ENCODE data around the gene CHMP5.

CHMP5 gene

DNA sequence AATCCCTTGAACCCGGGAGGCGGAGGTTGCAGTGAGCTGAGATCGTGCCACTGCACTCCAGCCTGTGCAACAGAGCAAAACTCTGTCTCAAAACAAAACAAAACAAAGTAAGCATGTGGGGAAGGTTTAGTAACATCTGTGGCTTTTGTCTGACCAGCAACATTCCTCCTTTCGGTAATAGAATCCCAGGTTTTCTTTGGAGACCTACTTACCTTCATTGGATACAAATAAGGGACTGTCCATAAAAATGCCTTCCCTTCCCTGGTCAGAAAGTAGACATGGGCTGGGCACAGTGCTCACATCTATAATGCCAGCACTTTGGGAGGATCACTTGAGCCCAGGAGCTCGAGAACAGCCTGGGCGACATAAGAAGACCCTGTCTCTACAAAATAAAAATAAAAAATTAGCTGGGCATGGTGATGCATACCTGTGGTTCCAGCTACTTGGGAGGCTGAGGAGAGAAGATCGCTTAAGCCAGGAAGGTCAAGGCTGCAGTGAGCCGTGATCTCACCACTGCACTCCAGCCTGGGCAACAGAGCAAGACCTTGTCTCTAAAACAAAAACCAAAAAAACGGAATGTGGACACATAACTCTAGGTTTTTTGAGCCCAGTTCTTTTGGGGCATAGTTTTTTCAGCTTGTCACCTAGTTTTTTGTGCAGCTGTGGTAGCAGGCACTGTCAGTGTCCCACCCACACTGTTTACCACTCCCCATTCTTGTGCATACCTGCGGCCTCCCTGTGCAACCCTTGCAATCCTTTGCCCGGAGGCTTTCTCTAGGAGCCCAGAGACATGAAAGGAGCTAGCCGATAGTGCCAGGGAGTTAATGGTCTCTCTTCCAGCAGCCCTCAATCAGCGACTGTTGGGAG lies 33.9 kb upstream of the CHMP5 start:
- DNase-seq (ENCODE audit: low read depth, low spot score), result no peak
- H3K4me3 ChIP-seq (ENCODE audit: low read depth, low read length), result no peak overlapping the region
- TF ChIP-seq, protein P1, sequence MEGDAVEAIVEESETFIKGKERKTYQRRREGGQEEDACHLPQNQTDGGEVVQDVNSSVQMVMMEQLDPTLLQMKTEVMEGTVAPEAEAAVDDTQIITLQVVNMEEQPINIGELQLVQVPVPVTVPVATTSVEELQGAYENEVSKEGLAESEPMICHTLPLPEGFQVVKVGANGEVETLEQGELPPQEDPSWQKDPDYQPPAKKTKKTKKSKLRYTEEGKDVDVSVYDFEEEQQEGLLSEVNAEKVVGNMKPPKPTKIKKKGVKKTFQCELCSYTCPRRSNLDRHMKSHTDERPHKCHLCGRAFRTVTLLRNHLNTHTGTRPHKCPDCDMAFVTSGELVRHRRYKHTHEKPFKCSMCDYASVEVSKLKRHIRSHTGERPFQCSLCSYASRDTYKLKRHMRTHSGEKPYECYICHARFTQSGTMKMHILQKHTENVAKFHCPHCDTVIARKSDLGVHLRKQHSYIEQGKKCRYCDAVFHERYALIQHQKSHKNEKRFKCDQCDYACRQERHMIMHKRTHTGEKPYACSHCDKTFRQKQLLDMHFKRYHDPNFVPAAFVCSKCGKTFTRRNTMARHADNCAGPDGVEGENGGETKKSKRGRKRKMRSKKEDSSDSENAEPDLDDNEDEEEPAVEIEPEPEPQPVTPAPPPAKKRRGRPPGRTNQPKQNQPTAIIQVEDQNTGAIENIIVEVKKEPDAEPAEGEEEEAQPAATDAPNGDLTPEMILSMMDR (IDR thresholded peaks at IDR 0.05; ENCODE audit: insufficient read depth, low read length, missing control alignments), result no peak
- ChIA-PET POLR2A (no interaction called here), CTCF (interaction anchor here (1.4 to 2.0 kb wide), 3 partner anchors 131 to 236 kb away, joined by 3 to 8 read pairs (median 4); no protein-coding TSS in a partner anchor)

DNA sequence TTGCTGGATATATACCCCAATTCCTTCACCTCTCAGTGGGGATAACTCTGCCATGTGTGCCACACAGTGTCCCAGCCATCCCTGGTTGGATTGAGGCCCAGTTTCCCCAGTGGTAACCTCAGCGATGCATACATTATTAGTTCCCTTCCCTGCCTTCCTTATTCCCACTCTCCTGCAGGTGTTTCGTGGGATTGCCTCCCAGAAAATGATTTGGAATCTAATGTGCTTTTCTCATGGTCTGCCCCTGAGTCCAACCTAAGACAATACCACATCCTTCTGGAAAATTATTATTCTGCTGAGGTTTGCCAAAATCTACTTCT lies 33.3 kb upstream of the CHMP5 start:
- POLR2A ChIA-PET, result no interaction called here
- H3K4me3 ChIP-seq (ENCODE audit: low read depth, low read length), result no peak overlapping the region
- CTCF ChIA-PET, result interaction anchor here (1.4 to 2.0 kb wide), 3 partner anchors 132 to 235 kb away, joined by 3 to 8 read pairs (median 4); no protein-coding TSS in a partner anchor
- TF ChIP-seq, protein P1 (IDR thresholded peaks at IDR 0.05; ENCODE audit: insufficient read depth, low read length, missing control alignments), result no peak
- DNase-seq (ENCODE audit: low read depth, low spot score), result no peak

DNA sequence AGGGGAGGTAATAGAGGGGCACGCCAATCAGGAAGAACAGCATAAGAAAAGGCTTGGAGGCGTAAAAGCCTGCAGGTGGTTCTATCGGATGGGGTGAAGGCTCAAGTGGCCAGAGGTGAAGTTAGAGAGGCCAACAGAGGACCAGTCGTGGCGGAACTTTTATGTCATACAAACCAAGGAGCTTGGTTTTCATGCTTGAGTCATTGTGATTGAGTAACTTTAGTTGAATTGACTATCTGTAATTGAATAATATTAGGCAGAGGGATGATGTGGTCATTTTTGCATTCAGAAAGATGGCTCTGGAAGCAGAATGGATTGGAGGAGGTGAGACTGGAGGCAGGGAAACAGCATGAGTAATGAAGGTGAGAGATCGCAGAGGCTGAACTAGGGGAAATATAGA lies 32.0 kb upstream of the CHMP5 start:
- no peak for DNase-seq (ENCODE audit: low read depth, low spot score)
- ChIA-PET CTCF (interaction anchor here (0.7 to 3.0 kb wide), 6 partner anchors 9 to 156 kb away, joined by 3 to 9 read pairs (median 4); partner anchors contain the start of gene SMU1), POLR2A (interaction anchor here (1.6 to 3.2 kb wide), 2 partner anchors 67 to 207 kb away, joined by 5 to 16 read pairs; partner anchors contain the start of gene DNAJA1)
- no peak overlapping the region for H3K4me3 ChIP-seq (ENCODE audit: low read depth, low read length)
- TF ChIP-seq, protein P1 (IDR thresholded peaks at IDR 0.05; ENCODE audit: insufficient read depth, low read length, missing control alignments), result no peak

DNA sequence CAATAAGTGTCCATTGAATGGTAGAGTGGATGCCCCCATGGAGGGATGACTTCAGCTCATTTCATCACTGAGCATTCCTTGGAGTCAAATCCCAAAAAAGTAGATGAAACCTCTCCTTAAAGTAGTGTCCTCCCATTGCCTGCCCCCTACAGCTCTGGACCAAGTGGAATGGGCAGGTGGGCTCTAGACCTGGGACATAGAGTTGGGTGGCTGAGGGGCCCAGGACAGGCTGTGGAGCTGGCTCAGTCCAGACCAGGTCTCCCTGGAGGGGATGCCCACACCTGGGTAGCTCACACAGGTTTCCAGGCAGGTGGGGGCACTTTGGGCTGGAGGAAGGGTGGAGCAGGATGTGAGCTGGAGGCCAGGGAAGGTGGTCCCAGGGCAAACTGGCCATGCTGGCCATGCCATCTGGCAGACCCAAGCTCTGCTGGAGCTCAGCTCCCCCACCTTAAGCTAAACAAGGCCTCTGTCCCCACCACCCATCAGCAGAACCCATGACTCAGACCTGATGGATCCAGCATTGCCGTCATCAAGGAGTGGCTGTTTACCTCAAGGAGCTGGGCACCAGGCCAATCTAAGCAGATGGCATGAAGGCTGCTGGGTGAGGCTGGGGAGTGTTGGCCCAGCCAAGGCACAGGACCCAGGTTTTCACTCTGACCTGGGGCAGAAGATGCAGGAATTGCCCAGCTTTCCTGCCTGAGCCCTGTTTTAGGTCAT lies 31.1 kb upstream of the CHMP5 start:
- peak; percentile 88 for DNase-seq (ENCODE audit: low read depth, low spot score)
- POLR2A ChIA-PET, result interaction anchor here (1.2 to 3.2 kb wide), 3 partner anchors 68 to 208 kb away, joined by 4 to 16 read pairs (median 5); partner anchors contain the start of genes DNAJA1 and SMU1
- no peak overlapping the region for H3K4me3 ChIP-seq (ENCODE audit: low read depth, low read length)
- CTCF ChIA-PET, result interaction anchor here (0.7 to 6.6 kb wide), 6 partner anchors 7 to 157 kb away, joined by 3 to 47 read pairs (median 6); partner anchors contain the start of gene SMU1
- TF ChIP-seq, protein P1 (IDR thresholded peaks at IDR 0.05; ENCODE audit: insufficient read depth, low read length, missing control alignments), result no peak

DNA sequence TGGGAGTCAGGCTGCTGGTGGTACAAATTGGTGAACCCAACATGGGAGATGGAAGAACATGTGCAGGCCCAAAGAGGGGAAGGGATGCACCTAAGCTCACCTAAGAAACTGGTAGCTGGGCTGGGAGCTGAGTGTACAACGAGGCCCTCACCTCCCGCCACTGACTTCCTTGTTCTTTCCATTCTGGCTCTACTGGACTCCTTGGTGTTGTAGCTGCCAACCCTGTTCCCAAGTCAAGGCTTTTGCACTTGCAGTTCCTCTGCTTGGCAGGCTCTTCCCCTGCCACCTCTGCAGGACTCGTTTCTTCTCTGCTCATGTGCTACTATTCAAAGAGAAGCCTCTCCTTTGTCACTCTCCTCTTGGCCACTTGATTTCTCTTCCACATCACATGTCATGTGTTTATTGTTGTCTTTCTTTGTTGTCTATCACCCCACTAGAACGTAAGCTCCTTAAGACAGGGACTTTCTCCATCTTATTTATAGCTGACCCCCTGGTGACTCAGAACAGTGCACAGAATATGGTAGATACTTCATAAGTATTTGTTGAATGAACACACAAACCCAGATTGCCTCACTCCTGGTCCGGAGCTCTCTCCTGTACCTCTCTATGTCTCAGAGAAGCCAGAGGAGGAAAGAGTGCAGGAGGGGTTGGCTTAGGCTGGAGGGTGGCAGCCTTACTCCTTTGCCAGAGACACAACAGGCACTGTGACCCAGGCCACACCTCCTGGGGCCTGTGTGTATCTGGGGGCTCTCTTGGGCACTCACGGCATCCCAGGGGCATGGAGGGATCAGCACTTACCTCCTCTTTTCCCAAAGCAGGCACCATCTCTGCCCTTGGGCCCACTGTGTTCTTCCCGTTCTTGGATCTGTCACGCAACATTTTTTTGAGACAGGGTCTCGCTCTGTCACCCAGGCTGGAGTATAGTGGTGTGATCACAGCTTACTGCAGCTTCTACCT lies 30.1 kb upstream of the CHMP5 start:
- TF ChIP-seq, protein P1 (IDR thresholded peaks at IDR 0.05; ENCODE audit: insufficient read depth, low read length, missing control alignments), result no peak
- no peak for DNase-seq (ENCODE audit: low read depth, low spot score)
- POLR2A ChIA-PET, result interaction anchor here (1.2 to 3.2 kb wide), 2 partner anchors 158 to 209 kb away, joined by 4 to 16 read pairs; partner anchors contain the start of genes DNAJA1 and SMU1
- CTCF ChIA-PET, result interaction anchor here (1.4 to 6.6 kb wide), 3 partner anchors 8 to 156 kb away, joined by 5 to 47 read pairs (median 9); no protein-coding TSS in a partner anchor
- H3K4me3 ChIP-seq (ENCODE audit: low read depth, low read length), result no peak overlapping the region

Data from AG04449 (cell line).